ENCODE data around the gene HLCS.

The HLCS gene

GRCh38 chr21:36735724-36736320 lies 230.6 kb downstream of the HLCS start:
- DNase-seq = no peak

DNA sequence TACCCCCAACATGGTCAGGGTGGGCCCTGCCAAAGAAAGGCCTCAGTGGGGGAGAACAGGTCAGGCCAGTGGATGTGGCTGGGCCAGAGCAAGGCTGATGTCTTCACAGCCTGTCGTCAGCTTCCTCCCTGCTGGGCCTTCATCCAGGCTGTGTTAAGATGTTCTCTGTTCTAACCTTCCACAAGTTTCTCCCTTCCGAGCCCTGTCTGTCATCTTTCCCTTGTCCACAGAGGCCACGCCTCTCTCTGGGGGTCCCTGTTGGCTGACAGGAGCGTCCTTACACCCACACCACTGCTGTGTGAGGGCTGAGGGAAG lies 231.3 kb downstream of the HLCS start:
- no peak for DNase-seq

DNA sequence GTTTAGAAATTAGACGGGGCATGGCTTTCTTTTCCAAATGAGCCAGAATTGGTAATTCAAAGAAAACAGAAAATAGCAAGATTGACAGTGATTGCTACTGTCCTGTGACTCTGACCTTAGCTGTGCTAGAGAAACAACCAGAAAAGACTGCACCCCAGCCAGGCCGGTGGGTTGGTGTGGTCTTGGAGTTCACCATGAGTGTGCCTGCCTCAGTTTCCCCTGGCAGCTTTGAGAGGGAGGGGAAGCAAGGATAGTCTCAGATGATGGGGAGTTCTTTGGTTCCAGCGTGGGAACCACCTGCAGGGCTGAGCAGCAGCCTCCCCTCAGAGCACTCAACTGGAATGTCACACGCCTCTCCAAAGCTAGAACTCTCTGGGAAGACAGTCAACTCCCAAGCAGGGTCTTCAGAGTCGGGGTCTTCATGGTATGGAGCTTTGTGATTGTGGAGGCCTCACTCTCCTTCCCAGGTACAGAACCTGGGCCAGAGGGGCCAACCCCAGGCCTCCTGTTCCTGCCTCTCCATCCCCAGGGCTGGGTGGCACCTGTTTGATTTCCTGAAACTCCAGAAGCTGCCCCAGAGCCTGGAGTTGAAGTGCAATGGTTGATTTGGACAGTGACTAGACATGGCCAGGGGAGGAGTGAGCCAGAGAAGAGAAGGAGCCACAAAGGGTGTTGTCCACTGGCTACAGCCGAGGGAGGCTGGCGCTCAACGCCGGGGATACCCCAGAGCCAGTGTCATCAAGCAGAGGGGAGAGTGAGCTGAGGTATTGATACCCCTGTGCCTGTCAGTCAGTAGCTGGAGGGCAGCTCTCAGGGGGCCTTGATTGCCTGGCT lies 231.9 kb downstream of the HLCS start:
- DNase-seq = no peak

GRCh38 chr21:36733857-36734256 lies 232.6 kb downstream of the HLCS start:
- DNase-seq = no peak

- no peak for DNase-seq
Measured at GRCh38 chr21:36732761-36733160, 233.7 kb downstream of the HLCS start.

DNA sequence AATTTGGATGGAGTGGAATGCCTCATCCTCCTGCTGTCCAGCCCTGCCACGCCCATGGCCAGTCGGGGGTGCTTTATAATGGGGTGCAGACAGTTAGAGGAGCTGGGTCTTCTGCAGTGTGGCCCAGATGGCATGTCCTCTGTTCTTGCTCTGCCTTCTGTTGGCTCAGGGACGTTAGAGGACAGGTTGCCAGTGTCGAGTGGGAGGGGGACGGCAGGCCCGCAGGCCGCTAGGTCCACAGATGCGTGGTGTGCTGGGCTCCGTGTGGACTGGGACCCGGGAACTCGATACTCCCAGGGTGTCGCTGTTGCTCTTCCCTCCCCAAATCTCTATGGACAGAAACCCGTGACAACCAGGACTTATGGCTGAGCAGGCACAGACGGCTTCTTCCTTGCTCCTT lies 234.3 kb downstream of the HLCS start:
- DNase-seq = no peak

GRCh38 chr21:36730291-36731281 lies 235.9 kb downstream of the HLCS start:
- no peak for DNase-seq

- DNase-seq = no peak
Measured at GRCh38 chr21:36729310-36729970, 237.0 kb downstream of the HLCS start.

- no peak for DNase-seq
Measured at GRCh38 chr21:36728371-36729111, 237.9 kb downstream of the HLCS start.

- no peak for DNase-seq
Measured at GRCh38 chr21:36727866-36728265, 238.6 kb downstream of the HLCS start.

- DNase-seq = no peak
Measured at GRCh38 chr21:36725793-36726386, 240.6 kb downstream of the HLCS start.

GRCh38 chr21:36724660-36725059 lies 241.8 kb downstream of the HLCS start:
- no peak for DNase-seq

DNA sequence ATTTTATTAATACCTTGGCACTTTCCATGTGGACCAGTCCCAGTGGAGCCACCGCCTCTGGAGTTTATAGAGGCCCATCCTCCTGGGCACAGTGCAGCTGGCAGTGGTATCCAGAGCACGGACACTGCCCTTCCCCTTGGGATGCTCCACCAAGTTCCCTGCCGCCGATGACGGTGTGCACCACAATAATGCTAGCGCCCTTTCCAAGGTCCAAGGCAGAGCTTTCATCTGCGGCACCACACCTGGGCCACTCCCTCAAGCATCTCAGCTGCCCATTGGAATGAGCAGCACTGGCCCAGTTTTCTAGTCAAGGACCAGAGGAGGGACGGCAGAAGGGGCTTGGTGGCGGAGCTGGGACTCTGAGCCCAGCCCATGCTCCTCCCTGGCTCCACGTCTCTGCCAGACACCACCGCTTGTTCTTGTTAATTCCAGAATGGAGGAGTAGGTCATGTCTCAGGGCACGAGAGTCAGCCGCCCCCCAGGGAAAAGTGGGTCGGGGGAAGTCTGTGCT lies 243.0 kb downstream of the HLCS start:
- DNase-seq = no peak

GRCh38 chr21:36722370-36723368 lies 243.8 kb downstream of the HLCS start:
- DNase-seq = no peak

DNA sequence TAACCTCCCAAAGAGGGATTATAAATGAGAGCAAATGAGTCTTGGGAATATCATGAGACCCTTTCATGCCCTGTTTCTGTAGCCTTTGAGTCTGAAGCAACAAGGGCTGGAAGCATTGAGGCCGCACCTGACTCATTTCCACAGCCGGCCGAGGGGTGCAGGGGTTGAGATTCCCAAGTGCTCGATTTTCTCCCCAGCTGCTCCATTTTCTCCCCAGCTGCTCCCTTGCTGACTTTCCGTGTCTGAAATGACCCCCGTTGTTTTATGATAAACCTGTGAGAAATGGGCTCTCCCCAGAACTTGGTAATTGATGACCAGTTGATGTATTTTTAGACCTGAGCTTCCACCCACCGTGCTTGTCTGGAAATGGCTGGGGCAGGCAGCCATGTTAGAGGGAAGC lies 244.7 kb downstream of the HLCS start:
- DNase-seq = no peak

GRCh38 chr21:36719614-36720013 lies 246.9 kb downstream of the HLCS start:
- no peak for DNase-seq

DNA sequence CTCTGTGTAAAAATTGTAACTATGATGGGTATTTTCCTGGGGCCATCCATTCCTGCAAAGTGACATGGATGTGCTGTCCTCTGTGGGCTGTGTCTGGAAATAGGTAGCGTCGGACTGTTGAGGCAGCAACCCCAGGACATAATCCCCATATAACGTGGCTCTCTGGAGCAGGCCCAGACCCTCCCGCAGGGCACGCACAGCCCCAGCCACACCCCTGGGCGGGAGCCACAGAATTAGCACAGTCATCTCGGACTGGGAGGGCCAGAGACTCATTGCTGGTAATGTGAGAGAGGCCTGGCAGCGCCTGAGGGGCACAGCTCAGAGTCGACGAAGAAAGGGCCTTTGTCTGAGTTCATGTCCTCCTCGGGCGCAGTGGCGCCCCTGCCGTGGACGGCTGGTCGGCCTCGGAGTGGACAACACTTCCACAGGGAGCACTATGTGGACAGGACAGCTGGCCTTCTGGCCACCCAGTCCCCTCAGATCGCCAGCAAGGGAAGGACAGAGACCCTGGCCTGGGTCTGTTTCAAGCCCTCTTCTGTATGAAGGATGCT lies 247.4 kb downstream of the HLCS start:
- DNase-seq = no peak

DNA sequence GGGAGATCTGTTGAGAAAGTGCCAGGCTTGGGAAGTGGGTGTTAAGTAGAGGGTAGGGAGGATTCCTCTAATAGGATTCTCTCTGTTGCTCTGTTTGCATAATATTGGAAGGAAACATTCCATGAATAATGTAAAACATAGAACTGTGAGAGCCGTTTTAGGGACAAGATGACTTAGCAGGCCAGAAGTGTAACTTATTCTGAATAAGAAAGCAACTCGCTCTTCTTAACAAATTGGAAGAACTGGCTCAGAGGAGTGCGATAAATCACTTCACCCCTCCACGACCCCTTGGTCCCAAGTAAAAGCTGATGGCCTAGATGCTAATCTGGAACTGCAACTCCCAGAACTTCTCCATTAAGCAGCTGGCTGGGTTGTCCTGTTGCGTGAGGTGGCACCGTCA lies 248.5 kb downstream of the HLCS start:
- no peak for DNase-seq

DNA sequence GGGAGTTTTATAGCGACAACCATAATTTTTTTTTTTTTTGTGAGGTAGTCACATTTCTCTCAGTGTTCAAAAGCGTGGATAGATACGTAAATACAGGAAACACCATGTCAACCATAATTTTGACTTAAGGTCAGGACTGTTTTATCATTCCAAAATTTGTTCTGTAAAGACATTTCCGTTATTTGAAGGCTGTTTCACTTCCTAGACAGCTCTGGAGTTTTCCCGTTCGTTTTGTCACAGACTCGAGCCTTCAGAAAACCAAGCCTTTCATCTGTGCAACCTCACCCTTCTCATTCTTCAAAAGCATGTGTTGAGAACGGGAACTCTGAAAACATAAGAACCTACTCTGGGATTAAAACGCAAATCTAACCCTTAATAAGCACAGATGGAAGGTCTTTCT lies 249.6 kb downstream of the HLCS start:
- no peak for DNase-seq

DNA sequence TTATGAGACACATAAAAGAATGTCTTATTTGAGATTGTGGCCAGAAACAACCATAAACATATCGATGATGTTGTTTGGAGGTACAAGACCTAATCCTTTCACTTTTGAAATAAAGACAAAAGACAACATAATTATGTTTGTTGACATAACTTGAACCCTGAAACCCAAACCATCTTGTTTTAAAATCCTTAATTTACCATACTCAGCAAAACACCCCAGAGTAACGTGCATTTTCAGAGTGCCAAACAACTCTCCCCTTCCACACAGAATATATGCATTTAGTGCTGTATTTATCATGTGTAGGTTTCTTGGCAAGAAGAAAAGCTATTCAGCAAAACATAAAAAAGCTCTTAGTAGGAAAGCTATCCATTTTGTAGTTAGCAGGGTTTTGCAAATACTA lies 250.1 kb downstream of the HLCS start:
- DNase-seq = no peak
